HepG2 (cell line): ENCODE measurements around the gene ARHGDIA. TPM values are rescaled to one million over a fixed set of nuclear protein-coding genes. Genes with fewer than 3 reads are reported as not detected.

Experiments
- ADNP ChIP-seq: sonication (generic); formaldehyde crosslinking; IDR thresholded peaks from 2 replicates; pipeline ENCODE4 v1.4.0; 2020; ENCODE audit warnings: missing genetic modification reagents
- ARNT ChIP-seq: fragments of 450-650 bp; IDR thresholded peaks from 2 replicates; pipeline ENCODE4 v1.6.1; 2017
- HOMEZ ChIP-seq: IDR thresholded peaks from 2 replicates; pipeline ENCODE4 v1.6.1; 2016; ENCODE audit warnings: low read depth
- ISL2 ChIP-seq: sonication (generic); formaldehyde crosslinking; IDR thresholded peaks from 2 replicates; pipeline ENCODE4 v1.5.0; 2020; ENCODE audit warnings: missing genetic modification reagents
- KAT7 ChIP-seq: IDR thresholded peaks from 2 replicates; pipeline ENCODE4 v1.6.1; 2018; ENCODE audit warnings: borderline replicate concordance, missing compliant biosample characterization
- KDM5A ChIP-seq: fragments of 200-600 bp; sonication (generic); IDR thresholded peaks from 2 replicates; pipeline ENCODE4 v1.7.0; 2018; ENCODE audit warnings: antibody characterized with exemption, mild to moderate bottlenecking, low read length, borderline replicate concordance
- KMT2B ChIP-seq: IDR thresholded peaks from 2 replicates; pipeline ENCODE4 v1.6.1; 2016; ENCODE audit warnings: missing genetic modification reagents, missing compliant biosample characterization
- MLLT10 ChIP-seq: sonication (generic); formaldehyde crosslinking; IDR thresholded peaks from 2 replicates; pipeline ENCODE4 v1.4.0; 2020; ENCODE audit warnings: missing genetic modification reagents
- NFATC3 ChIP-seq: sonication (generic); formaldehyde crosslinking; IDR thresholded peaks from 2 replicates; pipeline ENCODE4 v1.5.1; 2020; ENCODE audit warnings: mild to moderate bottlenecking, missing genetic modification reagents
- NFE2L2 ChIP-seq: fragments of 150-350 bp; IDR thresholded peaks from 2 replicates; pipeline ENCODE4 v1.6.1; 2014; ENCODE audit warnings: low read length
- PLRG1 ChIP-seq: fragments of 450-650 bp; conservative IDR thresholded peaks from 2 replicates; pipeline ENCODE4 v1.6.1; 2016
- RAD51 ChIP-seq: fragments of 450-650 bp; IDR thresholded peaks from 2 replicates; pipeline ENCODE4 v1.6.1; 2016; ENCODE audit warnings: borderline replicate concordance
- SNAPC2 ChIP-seq: sonication (generic); formaldehyde crosslinking; IDR thresholded peaks from 2 replicates; pipeline ENCODE4 v1.8.1; 2022; ENCODE audit warnings: mild to moderate bottlenecking, missing genetic modification reagents
- TBL1XR1 ChIP-seq: fragments of 150-350 bp; IDR thresholded peaks from 2 replicates; pipeline ENCODE4 v1.6.1; 2014; ENCODE audit warnings: borderline replicate concordance, low read length; ENCODE audit not compliant: partially characterized antibody
- ZNF17 ChIP-seq: sonication (generic); formaldehyde crosslinking; IDR thresholded peaks from 2 replicates; pipeline ENCODE4 v1.5.0; 2020; ENCODE audit warnings: mild to moderate bottlenecking, missing genetic modification reagents
- ZNF354B ChIP-seq: sonication (generic); formaldehyde crosslinking; IDR thresholded peaks from 2 replicates; pipeline ENCODE4 v1.8.0; 2022; ENCODE audit warnings: mild to moderate bottlenecking, missing genetic modification reagents
- polyA plus RNA-seq, 8 experiments: library from polyadenylated mRNA; depleted of rRNA in 3 of 8; stranded (reverse) in 7 of 8; unstranded in 1 of 8; fragments of >200 nt; fragmentation: Illumina TruSeq in 4 of 8; extraction: Trizol in 4 of 8; gene quantifications; 2 replicates each; pipeline versions ENCODE4 v1.2.1 to v1.2.3, GENCODE V29; 2011 to 2016; ENCODE audit warnings: low read depth in 4 of 8, missing spikeins in 1 of 8, mixed read lengths in 1 of 8; ENCODE audit not compliant: insufficient read depth in 1 of 8
- total RNA-seq, 5 experiments: library from RNA; depleted of rRNA; stranded (reverse); fragments of >200 nt; fragmentation: Illumina TruSeq; extraction: Trizol; gene quantifications; 2 replicates each; pipeline ENCODE4 v1.2.3, GENCODE V29; 2016; ENCODE audit warnings: low read depth in 1 of 5
- TF ChIP-seq, protein P1 (sequence below), 2 experiments: sonication (generic) in 1 of 2; formaldehyde crosslinking in 1 of 2; IDR thresholded peaks; 2 replicates each; pipeline versions ENCODE4 v1.4.0 to v1.6.1; 2016 to 2020; ENCODE audit warnings: borderline replicate concordance in 1 of 2, low read depth in 1 of 2, mild to moderate bottlenecking in 1 of 2, missing genetic modification reagents in 1 of 2
- TF ChIP-seq, protein P2 (sequence below): sonication (generic); formaldehyde crosslinking; IDR thresholded peaks from 2 replicates; pipeline ENCODE4 v1.5.0; 2020; ENCODE audit warnings: mild to moderate bottlenecking, missing genetic modification reagents

The ARHGDIA gene
- total and polyA plus RNA-seq, 2 of the 13 experiments (the other 11 are each of a cell fraction or from before 2014, with no cell fraction given), result 40.0 to 64.0 TPM

DNA sequence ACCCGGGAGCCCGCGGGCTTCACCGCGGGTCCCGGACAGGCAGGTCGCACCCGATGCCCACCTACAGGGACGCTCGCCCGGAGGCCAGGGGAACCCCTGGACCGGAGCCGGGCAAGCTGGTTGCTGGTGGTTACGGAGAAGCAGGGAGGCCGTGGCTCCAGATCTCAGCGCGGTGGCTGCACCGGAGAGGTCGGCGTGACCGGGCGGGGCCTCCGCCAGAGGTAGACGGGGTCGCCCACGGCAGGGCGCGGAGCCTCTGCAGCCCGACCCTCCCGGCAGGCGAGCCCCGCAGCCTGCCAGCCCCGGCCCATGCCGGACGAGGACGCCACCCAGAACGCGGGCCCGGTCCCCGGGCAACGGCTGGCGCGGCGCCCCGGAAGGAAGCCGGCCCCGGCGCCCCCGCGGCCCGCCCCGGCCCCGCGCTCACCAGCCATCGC, 39.7 kb upstream of the ARHGDIA start (continued):
- TF ChIP-seq, protein P1, sequence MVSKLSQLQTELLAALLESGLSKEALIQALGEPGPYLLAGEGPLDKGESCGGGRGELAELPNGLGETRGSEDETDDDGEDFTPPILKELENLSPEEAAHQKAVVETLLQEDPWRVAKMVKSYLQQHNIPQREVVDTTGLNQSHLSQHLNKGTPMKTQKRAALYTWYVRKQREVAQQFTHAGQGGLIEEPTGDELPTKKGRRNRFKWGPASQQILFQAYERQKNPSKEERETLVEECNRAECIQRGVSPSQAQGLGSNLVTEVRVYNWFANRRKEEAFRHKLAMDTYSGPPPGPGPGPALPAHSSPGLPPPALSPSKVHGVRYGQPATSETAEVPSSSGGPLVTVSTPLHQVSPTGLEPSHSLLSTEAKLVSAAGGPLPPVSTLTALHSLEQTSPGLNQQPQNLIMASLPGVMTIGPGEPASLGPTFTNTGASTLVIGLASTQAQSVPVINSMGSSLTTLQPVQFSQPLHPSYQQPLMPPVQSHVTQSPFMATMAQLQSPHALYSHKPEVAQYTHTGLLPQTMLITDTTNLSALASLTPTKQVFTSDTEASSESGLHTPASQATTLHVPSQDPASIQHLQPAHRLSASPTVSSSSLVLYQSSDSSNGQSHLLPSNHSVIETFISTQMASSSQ (IDR thresholded peaks at IDR 0.05; ENCODE audit: low read depth), result no peak
- TF ChIP-seq, protein P1 (CRISPR knock-in tag; IDR thresholded peaks at IDR 0.05; ENCODE audit: borderline replicate concordance), result no peak
- TF ChIP-seq HOMEZ, result no peak
- no peak for TF ChIP-seq SNAPC2 (CRISPR knock-in tag)
- no peak for TF ChIP-seq KDM5A
- no peak for TF ChIP-seq NFE2L2
- no peak for TF ChIP-seq ZNF354B
- no peak for TF ChIP-seq PLRG1
- no peak for TF ChIP-seq ADNP (CRISPR knock-in tag)
- TF ChIP-seq ISL2 (CRISPR knock-in tag), result no peak; the same call in none of the 2 replicates
- TF ChIP-seq TBL1XR1, result no peak
- no peak for TF ChIP-seq ARNT
- TF ChIP-seq KAT7 (CRISPR knock-in tag), result 0 out of 2 replicates have a peak, but pooled peaks have one; percentile 64
- TF ChIP-seq NFATC3, result no peak
- no peak for TF ChIP-seq MLLT10 (CRISPR knock-in tag)
- TF ChIP-seq ZNF17 (CRISPR knock-in tag), result no peak
- TF ChIP-seq, protein P2, sequence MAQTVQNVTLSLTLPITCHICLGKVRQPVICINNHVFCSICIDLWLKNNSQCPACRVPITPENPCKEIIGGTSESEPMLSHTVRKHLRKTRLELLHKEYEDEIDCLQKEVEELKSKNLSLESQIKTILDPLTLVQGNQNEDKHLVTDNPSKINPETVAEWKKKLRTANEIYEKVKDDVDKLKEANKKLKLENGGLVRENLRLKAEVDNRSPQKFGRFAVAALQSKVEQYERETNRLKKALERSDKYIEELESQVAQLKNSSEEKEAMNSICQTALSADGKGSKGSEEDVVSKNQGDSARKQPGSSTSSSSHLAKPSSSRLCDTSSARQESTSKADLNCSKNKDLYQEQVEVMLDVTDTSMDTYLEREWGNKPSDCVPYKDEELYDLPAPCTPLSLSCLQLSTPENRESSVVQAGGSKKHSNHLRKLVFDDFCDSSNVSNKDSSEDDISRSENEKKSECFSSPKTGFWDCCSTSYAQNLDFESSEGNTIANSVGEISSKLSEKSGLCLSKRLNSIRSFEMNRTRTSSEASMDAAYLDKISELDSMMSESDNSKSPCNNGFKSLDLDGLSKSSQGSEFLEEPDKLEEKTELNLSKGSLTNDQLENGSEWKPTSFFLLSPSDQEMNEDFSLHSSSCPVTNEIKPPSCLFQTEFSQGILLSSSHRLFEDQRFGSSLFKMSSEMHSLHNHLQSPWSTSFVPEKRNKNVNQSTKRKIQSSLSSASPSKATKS (CRISPR knock-in tag), result no peak
- no peak for TF ChIP-seq RAD51
- no peak for TF ChIP-seq KMT2B (CRISPR knock-in tag)
